ENCODE measurements around the gene DACH1. TPM values are rescaled to one million over a fixed set of nuclear protein-coding genes. Genes with fewer than 3 reads are reported as not detected.

Gene DACH1
- total RNA-seq, 1 donor from 2014 or later = 0.24 TPM

DNA sequence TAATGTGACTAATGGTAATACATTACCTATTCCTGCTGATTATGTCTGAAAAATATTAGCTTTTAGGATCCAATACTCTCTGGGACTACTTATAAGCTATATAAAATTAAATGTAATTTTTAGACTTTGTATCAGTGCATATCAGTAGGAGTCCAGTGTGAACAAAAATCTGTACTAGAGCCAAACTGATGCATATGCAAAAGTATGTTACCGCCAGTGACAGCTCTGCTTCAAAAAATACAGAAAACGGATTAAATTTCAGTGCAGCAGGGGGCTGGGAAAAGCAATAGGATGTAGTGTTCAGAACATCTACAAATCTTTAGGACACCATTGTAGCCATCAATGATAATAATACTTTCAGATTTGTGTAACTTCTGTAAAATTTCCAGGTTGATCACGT lies 385.5 kb downstream of the DACH1 start:
- no peak for ATAC-seq

GRCh38 chr13:71481046-71481445 lies 386.0 kb downstream of the DACH1 start:
- no peak for ATAC-seq

DNA sequence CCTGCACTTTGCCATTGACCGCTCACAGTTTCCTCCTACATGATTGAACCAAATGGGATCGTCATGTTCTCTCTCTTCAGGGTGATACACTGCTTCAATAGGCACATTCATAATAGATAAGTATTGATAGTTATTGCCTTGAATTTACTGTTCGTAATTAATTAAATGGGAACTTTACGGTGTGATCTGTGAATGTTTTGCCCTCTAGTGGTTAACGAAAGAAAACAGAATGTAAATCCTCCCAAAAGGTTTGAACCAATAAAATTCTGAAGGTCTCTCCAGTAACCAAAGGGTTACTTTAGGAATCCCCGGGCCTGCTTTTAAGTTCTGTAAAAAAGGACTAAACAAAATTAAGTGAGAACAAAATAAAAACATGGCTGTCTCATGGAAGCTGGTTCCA lies 389.3 kb downstream of the DACH1 start:
- no peak for ATAC-seq

GRCh38 chr13:71474936-71475335 lies 392.1 kb downstream of the DACH1 start:
- no peak for ATAC-seq

DNA sequence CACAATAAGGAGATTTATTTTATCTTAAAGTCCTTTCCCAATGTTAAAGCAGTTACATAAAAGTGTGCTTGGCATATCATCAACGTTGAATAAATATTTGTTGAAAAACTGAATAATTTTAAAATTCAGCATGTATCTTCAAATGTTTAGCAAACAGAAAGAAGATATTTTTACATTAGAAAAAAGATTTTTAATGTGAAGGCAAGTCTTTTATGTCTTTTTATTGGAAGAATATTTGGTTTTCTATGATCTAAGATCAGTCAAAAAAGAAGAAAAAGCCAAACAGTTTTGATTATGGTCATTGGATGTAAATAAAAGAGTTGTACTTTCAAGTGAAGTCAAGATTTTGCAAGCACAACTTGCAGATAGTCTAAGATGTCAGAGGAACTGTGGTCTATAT lies 397.4 kb downstream of the DACH1 start:
- no peak for ATAC-seq

- ATAC-seq = no peak
These were observed 402.3 kb downstream of the DACH1 start for GRCh38 chr13:71464686-71465085.

GRCh38 chr13:71461892-71462291 lies 405.1 kb downstream of the DACH1 start:
- no peak for ATAC-seq

GRCh38 chr13:71460211-71460610 lies 406.8 kb downstream of the DACH1 start:
- no peak for ATAC-seq

DNA sequence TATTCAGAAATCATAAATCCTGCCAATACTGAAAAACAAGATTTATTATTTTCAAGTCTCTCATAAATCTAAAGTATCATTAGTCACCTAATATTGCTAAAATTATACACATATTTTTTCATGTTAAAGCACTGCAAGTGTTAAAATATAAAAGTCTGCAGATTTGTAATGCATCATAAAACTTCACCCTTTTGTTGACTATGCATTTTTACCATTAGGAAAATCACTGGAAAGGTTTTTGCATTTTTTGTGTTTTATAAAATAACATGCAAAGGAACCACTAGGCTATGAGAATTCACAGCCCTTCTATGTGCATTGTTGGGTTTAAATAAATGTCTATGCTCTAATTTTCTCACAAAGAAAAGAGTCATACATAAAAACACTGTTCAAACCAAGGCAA lies 407.3 kb downstream of the DACH1 start:
- no peak for ATAC-seq

DNA sequence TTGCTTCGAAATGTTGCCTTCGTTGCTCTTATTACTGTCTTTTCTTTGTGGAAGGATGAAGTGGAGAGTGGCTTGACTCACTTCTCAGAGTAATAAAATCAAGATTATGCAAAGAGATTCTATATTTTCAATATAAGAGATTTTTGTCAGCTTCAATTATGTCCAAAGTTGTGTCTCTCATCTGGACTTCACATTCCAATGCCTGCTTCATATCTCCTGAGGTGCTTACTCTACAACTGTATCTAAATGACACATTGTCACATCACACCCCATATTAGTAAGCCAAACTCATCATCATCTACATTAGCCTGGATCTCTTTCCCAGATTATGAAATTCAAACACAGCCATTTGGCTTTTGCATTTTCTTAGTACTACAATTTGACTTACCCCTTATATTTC lies 409.4 kb downstream of the DACH1 start:
- no peak for ATAC-seq

GRCh38 chr13:71456136-71456535 lies 410.9 kb downstream of the DACH1 start:
- no peak for ATAC-seq

- ATAC-seq = no peak
These were observed 412.5 kb downstream of the DACH1 start for GRCh38 chr13:71454509-71454908.

- no peak for ATAC-seq
These were observed 418.8 kb downstream of the DACH1 start for GRCh38 chr13:71448080-71448630.

DNA sequence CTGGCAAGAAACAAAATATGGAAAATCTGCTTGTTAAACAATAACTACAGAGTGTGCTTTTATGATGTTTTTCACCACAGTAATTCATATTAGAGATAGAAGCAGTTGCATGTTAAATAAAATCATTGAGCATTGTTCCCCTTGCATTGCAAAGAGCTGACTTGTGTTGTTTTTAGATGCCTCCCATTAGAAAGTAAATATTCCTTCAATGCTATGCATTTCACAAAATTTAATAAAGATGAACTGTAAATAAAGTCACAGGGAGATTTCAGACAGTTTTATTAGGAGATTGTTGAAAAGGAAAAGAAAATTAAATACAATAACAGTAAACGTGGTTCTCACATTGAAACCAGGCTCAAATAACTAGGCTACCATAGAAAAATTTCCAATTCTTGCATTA lies 429.3 kb downstream of the DACH1 start:
- no peak for ATAC-seq

GRCh38 chr13:71430681-71431080 lies 436.3 kb downstream of the DACH1 start:
- no peak for ATAC-seq

DNA sequence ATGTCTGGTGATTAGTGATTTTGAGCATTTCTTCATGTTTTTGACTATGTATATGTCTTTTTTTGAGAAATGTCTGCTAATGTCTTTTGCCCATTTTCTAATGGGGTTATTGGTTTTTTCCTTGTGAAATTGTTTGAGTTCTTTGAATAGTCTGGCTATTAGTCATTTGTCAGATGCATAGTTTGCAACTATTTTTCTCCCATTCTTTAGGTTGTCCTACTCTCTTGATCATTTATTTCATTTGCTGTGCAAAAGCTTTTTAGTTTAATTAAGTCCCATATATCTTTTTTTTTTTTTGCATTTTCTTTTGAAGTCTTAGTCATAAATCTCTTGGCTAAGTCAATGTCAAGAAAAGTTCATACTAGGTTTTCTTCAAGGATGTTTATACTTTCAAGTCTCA lies 449.8 kb downstream of the DACH1 start:
- no peak for ATAC-seq

GRCh38 chr13:71412231-71412630 lies 454.8 kb downstream of the DACH1 start:
- no peak for ATAC-seq

DNA sequence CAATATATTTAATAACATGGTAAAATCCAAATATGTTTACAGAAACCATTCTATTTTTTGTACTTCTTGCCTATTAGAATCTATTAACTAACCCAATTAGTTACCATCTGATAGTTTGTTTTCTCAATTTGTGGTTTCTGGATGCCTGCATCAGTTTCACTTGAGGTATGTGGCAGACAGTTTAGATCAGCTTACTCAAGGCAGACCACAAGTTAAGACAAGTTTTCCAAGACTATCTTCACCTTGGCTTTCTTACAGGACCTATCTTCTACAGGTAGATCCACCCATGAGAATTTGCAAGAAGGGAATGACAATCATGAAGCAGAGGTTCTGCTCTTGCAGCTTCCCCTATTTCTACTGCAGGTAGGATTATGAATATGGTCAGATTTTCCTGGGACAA lies 458.6 kb downstream of the DACH1 start:
- ATAC-seq = no peak

DNA sequence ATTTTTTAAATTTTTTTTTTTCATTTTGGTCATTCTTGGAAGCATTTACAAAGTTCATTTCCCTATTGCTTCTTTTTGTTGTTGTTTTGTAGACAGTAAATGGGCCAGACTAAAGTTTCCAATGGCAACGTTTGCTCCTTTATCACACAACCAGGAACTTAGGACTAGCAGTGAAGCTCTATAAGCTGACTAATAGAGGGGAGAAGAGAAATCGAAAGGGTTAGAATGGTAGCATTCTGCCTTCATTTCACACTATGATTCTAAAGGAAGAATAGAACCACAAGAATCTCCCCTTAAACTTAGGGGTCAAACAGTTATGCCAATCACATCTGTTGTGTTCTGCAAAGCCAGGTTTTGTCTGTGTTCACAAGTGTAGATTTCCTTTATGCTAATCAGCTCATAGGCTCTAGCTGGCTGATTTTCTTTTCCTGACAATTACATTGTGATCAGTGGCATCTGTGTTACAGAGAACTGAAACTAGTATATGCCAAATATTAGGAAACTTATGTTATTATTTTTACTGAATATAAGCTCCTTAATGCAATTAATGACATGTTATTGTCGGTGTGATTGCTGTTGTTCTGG lies 467.3 kb downstream of the DACH1 start:
- no peak for ATAC-seq

DNA sequence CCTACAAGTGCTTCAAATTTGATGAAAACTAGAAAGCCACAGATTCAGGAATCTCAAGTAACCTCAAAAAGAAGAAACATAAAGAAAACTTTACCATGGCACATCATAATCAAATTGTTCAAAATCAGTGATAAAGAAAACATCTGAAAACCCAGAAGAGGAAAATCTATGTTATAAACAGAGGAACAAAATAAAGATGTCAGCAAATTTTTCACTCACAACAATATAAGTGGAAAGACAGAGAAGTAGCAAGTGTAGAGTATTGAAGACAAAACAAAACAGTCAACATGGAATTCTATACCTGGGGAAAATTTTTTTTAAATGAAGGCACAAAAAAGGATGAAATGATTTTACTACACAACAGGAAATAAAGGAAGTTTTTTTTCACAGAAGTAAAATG lies 470.9 kb downstream of the DACH1 start:
- no peak for ATAC-seq

DNA sequence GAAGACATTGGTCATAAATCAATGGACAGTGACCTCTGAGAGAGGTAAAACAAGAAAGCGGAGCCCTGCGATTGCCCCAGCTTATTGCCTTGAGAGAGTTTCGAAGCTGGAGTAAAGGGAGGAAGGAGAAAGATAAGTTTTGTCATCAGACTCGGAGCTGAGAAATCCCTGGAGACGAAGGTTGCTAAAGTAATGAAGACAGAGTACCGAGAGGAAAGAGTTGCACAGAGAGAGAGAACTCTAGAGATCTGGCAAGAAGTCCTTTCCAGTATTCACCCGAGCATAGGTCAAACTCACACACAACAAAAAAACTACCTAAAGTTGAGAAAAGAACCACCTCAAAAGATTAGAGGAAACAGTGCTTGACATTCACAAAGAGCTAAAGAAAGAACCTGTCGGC lies 472.0 kb downstream of the DACH1 start:
- no peak for ATAC-seq

DNA sequence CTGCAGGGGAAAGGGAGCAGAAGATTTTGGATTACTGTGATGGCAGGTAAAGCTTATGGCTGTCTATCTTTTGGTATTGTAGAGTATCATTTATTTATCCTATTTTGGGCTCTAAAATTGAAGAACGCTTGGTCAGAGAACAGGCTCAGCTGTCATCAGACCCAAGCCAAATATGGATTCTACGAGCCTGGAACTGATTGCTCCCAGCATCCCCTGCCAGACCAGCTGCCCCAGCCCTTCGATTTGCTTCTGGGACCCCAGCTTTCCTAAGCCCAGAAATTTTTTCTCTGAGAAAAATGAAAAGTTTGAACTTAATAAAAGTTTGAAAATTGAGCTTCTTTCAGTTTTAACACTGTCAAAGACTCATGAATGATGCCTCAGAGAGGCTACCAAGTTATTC lies 472.8 kb downstream of the DACH1 start:
- no peak for ATAC-seq

Measured in esophagus mucosa (tissue), 1 donor.